ENCODE data around the gene H1-8.

DNA sequence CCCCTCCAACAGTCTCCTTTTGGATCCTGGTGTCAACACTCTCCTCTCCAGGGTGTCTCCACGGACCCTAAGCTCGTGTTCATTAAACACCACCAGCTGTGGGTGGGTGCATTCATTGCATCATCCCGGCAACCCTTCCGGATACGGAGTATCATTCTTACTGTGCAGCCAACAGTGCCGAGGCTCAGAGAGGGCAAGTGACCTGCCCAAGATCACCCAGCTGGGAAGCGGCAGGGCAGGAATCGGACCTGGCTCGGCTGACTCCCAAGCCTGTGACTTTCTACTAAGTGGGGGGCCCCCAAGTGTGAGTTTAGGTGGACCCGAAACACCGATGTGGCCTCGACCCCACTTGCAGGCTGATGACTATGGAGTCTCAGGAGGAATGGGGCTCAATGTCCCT is 20.4 kb downstream of the H1-8 start:
- TF ChIP-seq POLR2A (IDR thresholded peaks at IDR 0.05) (no peak), POLR2AphosphoS5 (IDR thresholded peaks at IDR 0.05) (no peak), EP300 (IDR thresholded peaks at IDR 0.05) (no peak)
- TF ChIP-seq, protein P1, sequence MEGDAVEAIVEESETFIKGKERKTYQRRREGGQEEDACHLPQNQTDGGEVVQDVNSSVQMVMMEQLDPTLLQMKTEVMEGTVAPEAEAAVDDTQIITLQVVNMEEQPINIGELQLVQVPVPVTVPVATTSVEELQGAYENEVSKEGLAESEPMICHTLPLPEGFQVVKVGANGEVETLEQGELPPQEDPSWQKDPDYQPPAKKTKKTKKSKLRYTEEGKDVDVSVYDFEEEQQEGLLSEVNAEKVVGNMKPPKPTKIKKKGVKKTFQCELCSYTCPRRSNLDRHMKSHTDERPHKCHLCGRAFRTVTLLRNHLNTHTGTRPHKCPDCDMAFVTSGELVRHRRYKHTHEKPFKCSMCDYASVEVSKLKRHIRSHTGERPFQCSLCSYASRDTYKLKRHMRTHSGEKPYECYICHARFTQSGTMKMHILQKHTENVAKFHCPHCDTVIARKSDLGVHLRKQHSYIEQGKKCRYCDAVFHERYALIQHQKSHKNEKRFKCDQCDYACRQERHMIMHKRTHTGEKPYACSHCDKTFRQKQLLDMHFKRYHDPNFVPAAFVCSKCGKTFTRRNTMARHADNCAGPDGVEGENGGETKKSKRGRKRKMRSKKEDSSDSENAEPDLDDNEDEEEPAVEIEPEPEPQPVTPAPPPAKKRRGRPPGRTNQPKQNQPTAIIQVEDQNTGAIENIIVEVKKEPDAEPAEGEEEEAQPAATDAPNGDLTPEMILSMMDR (IDR thresholded peaks at IDR 0.05) = no peak
